Measurements from ENCODE around the gene AP3S1. TPM values are rescaled to one million over a fixed set of nuclear protein-coding genes. Genes with fewer than 3 reads are reported as not detected.
A peak's percentile ranks its signal among the peaks of the same experiment; 100 is the strongest.

The AP3S1 gene
- total and polyA plus RNA-seq, 2 of the 13 experiments (the other 11 are each of a cell fraction or from before 2014, with no cell fraction given): 50.5 to 85.9 TPM

DNA sequence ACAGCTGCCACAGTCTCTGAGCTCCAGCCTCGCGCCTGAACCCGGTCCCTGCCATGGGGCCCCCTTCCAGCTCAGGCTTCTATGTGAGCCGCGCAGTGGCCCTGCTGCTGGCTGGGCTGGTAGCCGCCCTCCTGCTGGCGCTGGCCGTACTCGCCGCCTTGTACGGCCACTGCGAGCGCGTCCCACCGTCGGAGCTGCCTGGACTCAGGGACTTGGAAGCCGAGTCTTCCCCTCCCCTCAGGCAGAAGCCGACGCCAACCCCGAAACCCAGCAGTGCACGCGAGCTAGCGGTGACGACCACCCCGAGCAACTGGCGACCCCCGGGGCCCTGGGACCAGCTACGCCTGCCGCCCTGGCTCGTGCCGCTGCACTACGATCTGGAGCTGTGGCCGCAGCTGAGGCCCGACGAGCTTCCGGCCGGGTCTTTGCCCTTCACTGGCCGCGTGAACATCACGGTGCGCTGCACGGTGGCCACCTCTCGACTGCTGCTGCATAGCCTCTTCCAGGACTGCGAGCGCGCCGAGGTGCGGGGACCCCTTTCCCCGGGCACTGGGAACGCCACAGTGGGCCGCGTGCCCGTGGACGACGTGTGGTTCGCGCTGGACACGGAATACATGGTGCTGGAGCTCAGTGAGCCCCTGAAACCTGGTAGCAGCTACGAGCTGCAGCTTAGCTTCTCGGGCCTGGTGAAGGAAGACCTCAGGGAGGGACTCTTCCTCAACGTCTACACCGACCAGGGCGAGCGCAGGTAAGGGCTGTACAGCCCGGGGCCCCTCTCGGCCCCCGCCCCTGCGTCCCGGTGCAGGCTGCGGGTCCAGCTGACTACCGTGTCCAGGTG is 121.0 kb downstream of the AP3S1 start (continued):
- TF ChIP-seq ZNF337 (CRISPR knock-in tag; IDR thresholded peaks at IDR 0.05; ENCODE audit: borderline replicate concordance, low read depth) (no peak), KDM2A (CRISPR knock-in tag; IDR thresholded peaks at IDR 0.05; ENCODE audit: borderline replicate concordance, low read depth) (no peak; the same call in 1 of the 2 replicates), SALL2 (CRISPR knock-in tag; IDR thresholded peaks at IDR 0.05) (no peak), ZNF737 (CRISPR knock-in tag; IDR thresholded peaks at IDR 0.05; ENCODE audit: borderline replicate concordance) (no peak), ZNF558 (CRISPR knock-in tag; IDR thresholded peaks at IDR 0.05; ENCODE audit: borderline replicate concordance) (no peak), ZBTB38 (CRISPR knock-in tag; IDR thresholded peaks at IDR 0.05) (no peak)
- TF ChIP-seq, protein P1, sequence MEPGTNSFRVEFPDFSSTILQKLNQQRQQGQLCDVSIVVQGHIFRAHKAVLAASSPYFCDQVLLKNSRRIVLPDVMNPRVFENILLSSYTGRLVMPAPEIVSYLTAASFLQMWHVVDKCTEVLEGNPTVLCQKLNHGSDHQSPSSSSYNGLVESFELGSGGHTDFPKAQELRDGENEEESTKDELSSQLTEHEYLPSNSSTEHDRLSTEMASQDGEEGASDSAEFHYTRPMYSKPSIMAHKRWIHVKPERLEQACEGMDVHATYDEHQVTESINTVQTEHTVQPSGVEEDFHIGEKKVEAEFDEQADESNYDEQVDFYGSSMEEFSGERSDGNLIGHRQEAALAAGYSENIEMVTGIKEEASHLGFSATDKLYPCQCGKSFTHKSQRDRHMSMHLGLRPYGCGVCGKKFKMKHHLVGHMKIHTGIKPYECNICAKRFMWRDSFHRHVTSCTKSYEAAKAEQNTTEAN (CRISPR knock-in tag; conservative IDR thresholded peaks at IDR 0.05): 0 out of 2 replicates have a peak, but pooled peaks have one; percentile 47
- TF ChIP-seq, protein P2, sequence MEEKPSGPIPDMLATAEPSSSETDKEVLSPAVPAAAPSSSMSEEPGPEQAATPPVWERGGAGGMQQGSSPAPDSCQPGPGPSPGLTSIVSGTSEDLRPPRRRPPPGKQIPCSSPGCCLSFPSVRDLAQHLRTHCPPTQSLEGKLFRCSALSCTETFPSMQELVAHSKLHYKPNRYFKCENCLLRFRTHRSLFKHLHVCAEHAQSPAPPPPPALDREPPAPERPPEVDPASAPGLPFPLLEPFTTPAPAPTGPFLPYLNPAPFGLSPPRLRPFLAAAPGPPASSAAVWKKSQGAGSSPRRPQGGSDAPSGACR (CRISPR knock-in tag; IDR thresholded peaks at IDR 0.05): no peak
- TF ChIP-seq, protein P3, sequence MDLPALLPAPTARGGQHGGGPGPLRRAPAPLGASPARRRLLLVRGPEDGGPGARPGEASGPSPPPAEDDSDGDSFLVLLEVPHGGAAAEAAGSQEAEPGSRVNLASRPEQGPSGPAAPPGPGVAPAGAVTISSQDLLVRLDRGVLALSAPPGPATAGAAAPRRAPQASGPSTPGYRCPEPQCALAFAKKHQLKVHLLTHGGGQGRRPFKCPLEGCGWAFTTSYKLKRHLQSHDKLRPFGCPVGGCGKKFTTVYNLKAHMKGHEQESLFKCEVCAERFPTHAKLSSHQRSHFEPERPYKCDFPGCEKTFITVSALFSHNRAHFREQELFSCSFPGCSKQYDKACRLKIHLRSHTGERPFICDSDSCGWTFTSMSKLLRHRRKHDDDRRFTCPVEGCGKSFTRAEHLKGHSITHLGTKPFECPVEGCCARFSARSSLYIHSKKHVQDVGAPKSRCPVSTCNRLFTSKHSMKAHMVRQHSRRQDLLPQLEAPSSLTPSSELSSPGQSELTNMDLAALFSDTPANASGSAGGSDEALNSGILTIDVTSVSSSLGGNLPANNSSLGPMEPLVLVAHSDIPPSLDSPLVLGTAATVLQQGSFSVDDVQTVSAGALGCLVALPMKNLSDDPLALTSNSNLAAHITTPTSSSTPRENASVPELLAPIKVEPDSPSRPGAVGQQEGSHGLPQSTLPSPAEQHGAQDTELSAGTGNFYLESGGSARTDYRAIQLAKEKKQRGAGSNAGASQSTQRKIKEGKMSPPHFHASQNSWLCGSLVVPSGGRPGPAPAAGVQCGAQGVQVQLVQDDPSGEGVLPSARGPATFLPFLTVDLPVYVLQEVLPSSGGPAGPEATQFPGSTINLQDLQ (CRISPR knock-in tag; IDR thresholded peaks at IDR 0.05): no peak
- TF ChIP-seq, protein P4, sequence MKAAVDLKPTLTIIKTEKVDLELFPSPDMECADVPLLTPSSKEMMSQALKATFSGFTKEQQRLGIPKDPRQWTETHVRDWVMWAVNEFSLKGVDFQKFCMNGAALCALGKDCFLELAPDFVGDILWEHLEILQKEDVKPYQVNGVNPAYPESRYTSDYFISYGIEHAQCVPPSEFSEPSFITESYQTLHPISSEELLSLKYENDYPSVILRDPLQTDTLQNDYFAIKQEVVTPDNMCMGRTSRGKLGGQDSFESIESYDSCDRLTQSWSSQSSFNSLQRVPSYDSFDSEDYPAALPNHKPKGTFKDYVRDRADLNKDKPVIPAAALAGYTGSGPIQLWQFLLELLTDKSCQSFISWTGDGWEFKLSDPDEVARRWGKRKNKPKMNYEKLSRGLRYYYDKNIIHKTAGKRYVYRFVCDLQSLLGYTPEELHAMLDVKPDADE (CRISPR knock-in tag; IDR thresholded peaks at IDR 0.05): no peak
- TF ChIP-seq, protein P5, sequence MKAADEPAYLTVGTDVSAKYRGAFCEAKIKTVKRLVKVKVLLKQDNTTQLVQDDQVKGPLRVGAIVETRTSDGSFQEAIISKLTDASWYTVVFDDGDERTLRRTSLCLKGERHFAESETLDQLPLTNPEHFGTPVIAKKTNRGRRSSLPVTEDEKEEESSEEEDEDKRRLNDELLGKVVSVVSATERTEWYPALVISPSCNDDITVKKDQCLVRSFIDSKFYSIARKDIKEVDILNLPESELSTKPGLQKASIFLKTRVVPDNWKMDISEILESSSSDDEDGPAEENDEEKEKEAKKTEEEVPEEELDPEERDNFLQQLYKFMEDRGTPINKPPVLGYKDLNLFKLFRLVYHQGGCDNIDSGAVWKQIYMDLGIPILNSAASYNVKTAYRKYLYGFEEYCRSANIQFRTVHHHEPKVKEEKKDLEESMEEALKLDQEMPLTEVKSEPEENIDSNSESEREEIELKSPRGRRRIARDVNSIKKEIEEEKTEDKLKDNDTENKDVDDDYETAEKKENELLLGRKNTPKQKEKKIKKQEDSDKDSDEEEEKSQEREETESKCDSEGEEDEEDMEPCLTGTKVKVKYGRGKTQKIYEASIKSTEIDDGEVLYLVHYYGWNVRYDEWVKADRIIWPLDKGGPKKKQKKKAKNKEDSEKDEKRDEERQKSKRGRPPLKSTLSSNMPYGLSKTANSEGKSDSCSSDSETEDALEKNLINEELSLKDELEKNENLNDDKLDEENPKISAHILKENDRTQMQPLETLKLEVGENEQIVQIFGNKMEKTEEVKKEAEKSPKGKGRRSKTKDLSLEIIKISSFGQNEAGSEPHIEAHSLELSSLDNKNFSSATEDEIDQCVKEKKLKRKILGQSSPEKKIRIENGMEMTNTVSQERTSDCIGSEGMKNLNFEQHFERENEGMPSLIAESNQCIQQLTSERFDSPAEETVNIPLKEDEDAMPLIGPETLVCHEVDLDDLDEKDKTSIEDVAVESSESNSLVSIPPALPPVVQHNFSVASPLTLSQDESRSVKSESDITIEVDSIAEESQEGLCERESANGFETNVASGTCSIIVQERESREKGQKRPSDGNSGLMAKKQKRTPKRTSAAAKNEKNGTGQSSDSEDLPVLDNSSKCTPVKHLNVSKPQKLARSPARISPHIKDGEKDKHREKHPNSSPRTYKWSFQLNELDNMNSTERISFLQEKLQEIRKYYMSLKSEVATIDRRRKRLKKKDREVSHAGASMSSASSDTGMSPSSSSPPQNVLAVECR (CRISPR knock-in tag; IDR thresholded peaks at IDR 0.05; ENCODE audit: borderline replicate concordance): 0 out of 2 replicates have a peak, but pooled peaks have one; percentile 28
- TF ChIP-seq, protein P6, sequence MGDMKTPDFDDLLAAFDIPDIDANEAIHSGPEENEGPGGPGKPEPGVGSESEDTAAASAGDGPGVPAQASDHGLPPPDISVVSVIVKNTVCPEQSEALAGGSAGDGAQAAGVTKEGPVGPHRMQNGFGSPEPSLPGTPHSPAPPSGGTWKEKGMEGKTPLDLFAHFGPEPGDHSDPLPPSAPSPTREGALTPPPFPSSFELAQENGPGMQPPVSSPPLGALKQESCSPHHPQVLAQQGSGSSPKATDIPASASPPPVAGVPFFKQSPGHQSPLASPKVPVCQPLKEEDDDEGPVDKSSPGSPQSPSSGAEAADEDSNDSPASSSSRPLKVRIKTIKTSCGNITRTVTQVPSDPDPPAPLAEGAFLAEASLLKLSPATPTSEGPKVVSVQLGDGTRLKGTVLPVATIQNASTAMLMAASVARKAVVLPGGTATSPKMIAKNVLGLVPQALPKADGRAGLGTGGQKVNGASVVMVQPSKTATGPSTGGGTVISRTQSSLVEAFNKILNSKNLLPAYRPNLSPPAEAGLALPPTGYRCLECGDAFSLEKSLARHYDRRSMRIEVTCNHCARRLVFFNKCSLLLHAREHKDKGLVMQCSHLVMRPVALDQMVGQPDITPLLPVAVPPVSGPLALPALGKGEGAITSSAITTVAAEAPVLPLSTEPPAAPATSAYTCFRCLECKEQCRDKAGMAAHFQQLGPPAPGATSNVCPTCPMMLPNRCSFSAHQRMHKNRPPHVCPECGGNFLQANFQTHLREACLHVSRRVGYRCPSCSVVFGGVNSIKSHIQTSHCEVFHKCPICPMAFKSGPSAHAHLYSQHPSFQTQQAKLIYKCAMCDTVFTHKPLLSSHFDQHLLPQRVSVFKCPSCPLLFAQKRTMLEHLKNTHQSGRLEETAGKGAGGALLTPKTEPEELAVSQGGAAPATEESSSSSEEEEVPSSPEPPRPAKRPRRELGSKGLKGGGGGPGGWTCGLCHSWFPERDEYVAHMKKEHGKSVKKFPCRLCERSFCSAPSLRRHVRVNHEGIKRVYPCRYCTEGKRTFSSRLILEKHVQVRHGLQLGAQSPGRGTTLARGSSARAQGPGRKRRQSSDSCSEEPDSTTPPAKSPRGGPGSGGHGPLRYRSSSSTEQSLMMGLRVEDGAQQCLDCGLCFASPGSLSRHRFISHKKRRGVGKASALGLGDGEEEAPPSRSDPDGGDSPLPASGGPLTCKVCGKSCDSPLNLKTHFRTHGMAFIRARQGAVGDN (CRISPR knock-in tag; IDR thresholded peaks at IDR 0.05): peak; percentile 90

All from HepG2 (cell line).